ENCODE data around the gene GSDMA.

GRCh38 chr17:39972271-39972670 is 9.5 kb downstream of the GSDMA start:
- TF ChIP-seq CTCF (IDR thresholded peaks at IDR 0.05; ENCODE audit: poor library complexity) (no peak), EZH2 (IDR thresholded peaks at IDR 0.05; ENCODE audit: borderline replicate concordance) (no peak)
